Measurements from ENCODE around the gene AKAP13. TPM values are rescaled to one million over a fixed set of nuclear protein-coding genes. Genes with fewer than 3 reads are reported as not detected.
A peak's percentile ranks its signal among the peaks of the same experiment; 100 is the strongest.

The AKAP13 gene
- polyA plus RNA-seq, 2 donors, result 27.6 to 35.7 TPM

DNA sequence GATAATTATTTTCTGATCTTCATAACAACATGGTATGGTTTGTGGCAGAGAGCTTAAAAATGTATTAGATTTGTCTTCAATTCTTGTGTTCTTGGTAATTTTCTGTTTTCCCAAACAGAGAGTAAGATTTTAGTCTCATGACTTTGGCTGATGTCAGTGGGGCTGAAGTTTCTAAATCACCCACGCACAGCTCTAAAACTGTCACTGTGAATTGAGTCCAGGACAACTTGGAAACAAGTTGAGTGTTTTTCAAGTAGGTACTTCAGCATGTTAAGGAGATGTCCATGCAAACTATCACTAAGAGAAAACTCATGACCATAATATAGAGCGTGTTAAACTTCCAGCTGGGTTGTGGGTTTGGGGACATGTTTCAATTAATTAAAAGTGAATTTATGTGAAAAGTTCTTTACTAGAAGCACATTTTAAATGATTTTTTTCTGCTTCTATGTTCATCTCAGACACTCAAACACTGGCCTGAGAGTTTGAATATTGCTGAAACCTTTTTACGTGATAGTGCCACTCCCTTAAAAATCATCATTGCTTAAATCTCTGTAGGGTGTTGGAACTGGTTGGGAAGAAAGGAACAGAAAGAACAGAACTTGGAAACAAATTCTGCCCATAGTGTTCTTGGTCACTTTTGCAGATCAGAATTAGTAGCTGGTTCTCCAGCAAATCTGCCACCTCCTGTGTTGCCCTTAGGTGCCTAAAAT is 324.5 kb downstream of the AKAP13 start:
- Histone ChIP-seq H3K27ac (ENCODE audit: low read depth in 2 of 2, low read length in 1 of 2) (no peak overlapping the region), H3K4me1 (ENCODE audit: control insufficient read depth in 2 of 2, insufficient read depth in 2 of 2, low read length in 1 of 2) (peaks cover 0 to 4% of the 10 kb centered on the region in 2 donors), H3K9me3 (ENCODE audit: control insufficient read depth in 2 of 2, insufficient read depth in 1 of 2, low read depth in 1 of 2, low read length in 1 of 2) (no peaks in the 10 kb centered on the region), H3K36me3 (ENCODE audit: control insufficient read depth in 2 of 2, insufficient read depth in 2 of 2, low read length in 1 of 2) (peaks cover 0 to 4% of the 10 kb centered on the region in 2 donors), H3K27me3 (ENCODE audit: control insufficient read depth in 1 of 2, insufficient read depth in 2 of 2, low read length in 2 of 2) (no peaks in the 10 kb centered on the region), H3K4me3 (ENCODE audit: low read depth in 1 of 2, low read length in 2 of 2) (no peak overlapping the region)
- 68 to 76% methylated on average over 3 of the region's 3 CpGs for WGBS, 2 donors

DNA sequence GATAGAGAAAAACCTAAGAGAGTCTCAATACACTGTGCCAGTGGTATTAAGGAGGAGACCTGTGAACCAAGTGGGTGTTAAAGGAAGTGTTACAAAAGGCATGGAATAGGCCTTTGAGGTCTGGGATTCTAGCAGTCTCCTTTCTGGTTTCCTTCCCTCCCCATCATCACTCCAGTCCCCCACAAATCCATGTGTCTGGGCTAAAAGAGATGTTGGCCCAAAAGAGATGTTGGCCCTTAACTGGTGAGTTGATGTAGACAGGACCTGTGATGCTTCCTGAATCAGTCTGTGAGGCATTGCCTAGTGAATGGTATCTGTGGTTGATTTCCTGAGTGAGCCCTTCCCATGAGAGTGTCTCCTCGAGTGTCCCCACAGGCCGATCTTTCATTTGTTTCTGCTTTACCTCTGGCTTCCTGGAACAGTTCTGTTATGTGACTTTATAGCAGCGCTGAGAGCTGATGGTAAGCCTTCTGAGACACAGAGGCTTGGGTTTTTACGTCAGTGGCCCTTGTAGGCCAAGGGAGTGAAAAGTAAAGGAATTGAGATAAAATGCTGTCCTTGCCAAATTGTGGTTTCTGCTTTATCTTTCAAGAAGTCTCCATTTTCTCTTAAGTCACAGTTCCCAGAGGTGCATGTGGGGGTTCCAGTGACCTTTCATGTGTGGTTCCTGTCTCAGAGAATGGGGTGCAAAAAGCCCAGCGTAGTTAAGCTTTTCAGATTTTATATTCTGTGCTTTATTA is 326.5 kb downstream of the AKAP13 start:
- WGBS, 2 donors, result 48 to 58% methylated on average over 5 of the region's 5 CpGs
- H3K27ac ChIP-seq (ENCODE audit: low read depth in 2 of 2, low read length in 1 of 2), result peak overlapping the region; percentile 78 to 84
- no peaks in the 10 kb centered on the region for H3K27me3 ChIP-seq (ENCODE audit: control insufficient read depth in 1 of 2, insufficient read depth in 2 of 2, low read length in 2 of 2)
- H3K4me1 ChIP-seq (ENCODE audit: control insufficient read depth in 2 of 2, insufficient read depth in 2 of 2, low read length in 1 of 2), result peaks cover 0 to 4% of the 10 kb centered on the region in 2 donors
- H3K9me3 ChIP-seq (ENCODE audit: control insufficient read depth in 2 of 2, insufficient read depth in 1 of 2, low read depth in 1 of 2, low read length in 1 of 2), result no peaks in the 10 kb centered on the region
- H3K36me3 ChIP-seq (ENCODE audit: control insufficient read depth in 2 of 2, insufficient read depth in 2 of 2, low read length in 1 of 2), result peaks cover 3 to 8% of the 10 kb centered on the region in 2 donors
- H3K4me3 ChIP-seq (ENCODE audit: low read depth in 1 of 2, low read length in 2 of 2), result no peak overlapping the region

GRCh38 chr15:85707519-85708338 is 327.3 kb downstream of the AKAP13 start:
- Histone ChIP-seq H3K9me3 (ENCODE audit: control insufficient read depth in 2 of 2, insufficient read depth in 1 of 2, low read depth in 1 of 2, low read length in 1 of 2) (no peaks in the 10 kb centered on the region), H3K27ac (ENCODE audit: low read depth in 2 of 2, low read length in 1 of 2) (peak overlapping the region; percentile 78 to 84), H3K4me1 (ENCODE audit: control insufficient read depth in 2 of 2, insufficient read depth in 2 of 2, low read length in 1 of 2) (peaks cover 0 to 2% of the 10 kb centered on the region in 2 donors), H3K27me3 (ENCODE audit: control insufficient read depth in 1 of 2, insufficient read depth in 2 of 2, low read length in 2 of 2) (no peaks in the 10 kb centered on the region), H3K36me3 (ENCODE audit: control insufficient read depth in 2 of 2, insufficient read depth in 2 of 2, low read length in 1 of 2) (peaks cover 3 to 8% of the 10 kb centered on the region in 2 donors), H3K4me3 (ENCODE audit: low read depth in 1 of 2, low read length in 2 of 2) (no peak overlapping the region)
- WGBS, 2 donors, result 34 to 49% methylated on average over 8 of the region's 8 CpGs

DNA sequence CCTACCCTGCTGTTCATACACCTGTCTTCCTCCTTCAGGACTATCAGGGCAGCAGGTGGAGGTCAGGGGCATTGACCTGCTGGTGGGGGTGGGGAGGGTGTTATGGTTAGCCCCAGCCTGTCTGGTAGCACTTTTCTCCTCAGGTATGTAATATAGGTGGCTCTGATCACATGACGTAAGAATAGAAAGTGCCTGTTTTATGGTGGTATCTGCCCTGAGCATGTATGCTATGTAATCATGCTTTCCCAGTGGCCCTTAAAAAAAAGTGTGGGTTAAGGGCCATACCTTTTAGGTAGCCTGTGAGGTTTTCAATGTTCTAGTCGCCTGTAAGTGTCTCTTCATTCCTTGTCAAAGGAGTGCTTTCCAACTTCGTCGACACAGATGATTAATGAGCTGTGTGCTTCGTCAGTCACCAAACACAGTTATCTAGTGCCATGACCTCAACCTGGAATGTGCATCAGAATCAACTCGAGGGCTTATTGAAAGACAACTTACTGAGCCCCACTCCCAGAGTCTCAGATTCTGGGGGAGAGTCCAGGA is 328.1 kb downstream of the AKAP13 start:
- H3K4me3 ChIP-seq (ENCODE audit: low read depth in 1 of 2, low read length in 2 of 2), result no peak overlapping the region
- 53 to 73% methylated on average over 6 of the region's 6 CpGs for WGBS, 2 donors
- peaks cover 3 to 8% of the 10 kb centered on the region in 2 donors for H3K36me3 ChIP-seq (ENCODE audit: control insufficient read depth in 2 of 2, insufficient read depth in 2 of 2, low read length in 1 of 2)
- peak overlapping the region; percentile 18 to 32 for H3K27ac ChIP-seq (ENCODE audit: low read depth in 2 of 2, low read length in 1 of 2)
- H3K27me3 ChIP-seq (ENCODE audit: control insufficient read depth in 1 of 2, insufficient read depth in 2 of 2, low read length in 2 of 2), result no peaks in the 10 kb centered on the region
- H3K9me3 ChIP-seq (ENCODE audit: control insufficient read depth in 2 of 2, insufficient read depth in 1 of 2, low read depth in 1 of 2, low read length in 1 of 2), result no peaks in the 10 kb centered on the region
- H3K4me1 ChIP-seq (ENCODE audit: control insufficient read depth in 2 of 2, insufficient read depth in 2 of 2, low read length in 1 of 2), result peaks cover 0 to 2% of the 10 kb centered on the region in 2 donors

DNA sequence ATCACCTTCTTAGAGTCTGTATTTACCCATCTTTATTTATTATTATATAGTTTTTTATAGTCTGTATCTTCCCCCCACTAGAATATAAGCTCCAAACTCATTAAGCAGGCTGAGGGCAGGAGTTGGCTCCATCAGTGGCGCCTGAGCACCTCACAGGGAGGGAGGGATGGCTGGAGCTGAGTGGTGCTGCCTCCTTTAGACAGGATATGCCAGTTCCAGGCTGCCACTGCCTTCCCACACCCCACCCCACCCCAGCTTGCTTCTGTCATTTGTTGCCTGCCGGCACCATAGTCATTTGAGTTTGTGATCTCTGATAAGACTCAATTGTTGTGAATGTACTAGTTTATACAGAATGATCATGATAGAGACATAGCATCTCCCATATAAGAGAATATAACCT is 328.8 kb downstream of the AKAP13 start:
- peaks cover 3 to 8% of the 10 kb centered on the region in 2 donors for H3K36me3 ChIP-seq (ENCODE audit: control insufficient read depth in 2 of 2, insufficient read depth in 2 of 2, low read length in 1 of 2)
- WGBS, 2 donors, result 91 to 95% methylated on average over 2 of the region's 2 CpGs

DNA sequence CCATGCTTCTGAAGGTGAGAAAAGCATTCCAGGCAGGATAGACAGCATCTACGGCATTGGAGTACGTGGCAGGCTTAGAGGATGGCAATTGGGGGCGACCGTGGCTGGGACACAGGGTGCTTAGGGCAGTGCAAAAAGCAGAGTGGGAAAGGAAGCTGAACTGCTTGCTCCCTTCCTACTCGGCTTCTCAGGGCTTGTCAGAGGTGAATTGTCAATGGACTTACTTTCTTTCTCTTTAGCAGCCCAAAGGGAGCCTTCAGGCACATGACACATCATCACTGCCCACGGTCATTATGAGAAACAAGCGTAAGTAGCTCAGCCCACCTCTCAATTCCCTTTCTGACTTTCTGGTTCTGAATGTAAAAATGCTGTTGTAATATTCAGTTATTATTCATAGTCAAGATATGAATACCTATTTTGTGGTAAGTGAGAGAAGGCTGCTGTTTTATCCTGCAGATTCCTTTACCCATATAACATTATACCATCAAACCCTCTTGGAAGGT is 330.0 kb downstream of the AKAP13 start:
- Histone ChIP-seq H3K9me3 (ENCODE audit: control insufficient read depth in 2 of 2, insufficient read depth in 1 of 2, low read depth in 1 of 2, low read length in 1 of 2) (no peaks in the 10 kb centered on the region), H3K4me3 (ENCODE audit: low read depth in 1 of 2, low read length in 2 of 2) (no peak overlapping the region), H3K36me3 (ENCODE audit: control insufficient read depth in 2 of 2, insufficient read depth in 2 of 2, low read length in 1 of 2) (peaks cover 3 to 8% of the 10 kb centered on the region in 2 donors), H3K27me3 (ENCODE audit: control insufficient read depth in 1 of 2, insufficient read depth in 2 of 2, low read length in 2 of 2) (no peaks in the 10 kb centered on the region), H3K4me1 (ENCODE audit: control insufficient read depth in 2 of 2, insufficient read depth in 2 of 2, low read length in 1 of 2) (peaks cover 0 to 2% of the 10 kb centered on the region in 2 donors), H3K27ac (ENCODE audit: low read depth in 2 of 2, low read length in 1 of 2) (no peak overlapping the region)
- 90 to 91% methylated on average over 7 of the region's 7 CpGs for WGBS, 2 donors

More for the DNA sequence above, 328.8 kb downstream of the AKAP13 start:
- H3K4me1 ChIP-seq (ENCODE audit: control insufficient read depth in 2 of 2, insufficient read depth in 2 of 2, low read length in 1 of 2), result peaks cover 0 to 2% of the 10 kb centered on the region in 2 donors
- H3K27ac ChIP-seq (ENCODE audit: low read depth in 2 of 2, low read length in 1 of 2), result no peak overlapping the region
- H3K9me3 ChIP-seq (ENCODE audit: control insufficient read depth in 2 of 2, insufficient read depth in 1 of 2, low read depth in 1 of 2, low read length in 1 of 2), result no peaks in the 10 kb centered on the region
- no peaks in the 10 kb centered on the region for H3K27me3 ChIP-seq (ENCODE audit: control insufficient read depth in 1 of 2, insufficient read depth in 2 of 2, low read length in 2 of 2)
- no peak overlapping the region for H3K4me3 ChIP-seq (ENCODE audit: low read depth in 1 of 2, low read length in 2 of 2)

DNA sequence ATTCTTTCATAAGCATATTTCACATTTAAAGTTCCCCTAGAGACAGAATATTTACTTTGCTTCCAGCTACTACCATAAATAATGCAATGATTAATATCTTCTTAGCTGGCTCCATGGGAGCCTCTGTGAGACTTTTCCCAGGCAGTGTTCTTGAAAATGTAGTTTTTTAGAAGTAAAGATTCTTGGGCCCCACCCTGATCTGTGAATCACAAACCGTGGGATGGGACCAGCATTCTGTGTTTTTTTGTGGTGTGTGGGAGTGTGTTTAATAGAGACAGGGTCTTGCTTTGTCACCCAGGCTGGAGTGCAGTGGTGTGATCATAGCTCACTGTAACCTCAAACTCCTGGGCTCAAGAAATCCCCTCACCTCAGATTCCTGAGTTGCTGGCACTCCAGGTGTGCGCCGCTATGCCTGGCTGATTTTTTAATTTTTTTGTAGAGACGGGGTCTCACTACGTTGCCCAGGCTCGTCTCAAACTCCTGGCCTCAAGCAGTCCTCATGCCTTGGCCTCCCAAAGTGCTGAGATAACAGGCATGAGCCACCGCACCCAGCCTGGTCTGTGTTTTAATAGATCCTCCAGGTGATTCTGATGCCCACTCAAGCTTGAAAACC is 331.3 kb downstream of the AKAP13 start:
- H3K27me3 ChIP-seq (ENCODE audit: control insufficient read depth in 1 of 2, insufficient read depth in 2 of 2, low read length in 2 of 2), result no peaks in the 10 kb centered on the region
- peaks cover 3 to 9% of the 10 kb centered on the region in 2 donors for H3K36me3 ChIP-seq (ENCODE audit: control insufficient read depth in 2 of 2, insufficient read depth in 2 of 2, low read length in 1 of 2)
- H3K4me1 ChIP-seq (ENCODE audit: control insufficient read depth in 2 of 2, insufficient read depth in 2 of 2, low read length in 1 of 2), result peaks cover 0 to 2% of the 10 kb centered on the region in 2 donors
- no peak overlapping the region for H3K27ac ChIP-seq (ENCODE audit: low read depth in 2 of 2, low read length in 1 of 2)
- H3K4me3 ChIP-seq (ENCODE audit: low read depth in 1 of 2, low read length in 2 of 2), result no peak overlapping the region
- 84 to 89% methylated on average over 7 of the region's 7 CpGs for WGBS, 2 donors
- no peaks in the 10 kb centered on the region for H3K9me3 ChIP-seq (ENCODE audit: control insufficient read depth in 2 of 2, insufficient read depth in 1 of 2, low read depth in 1 of 2, low read length in 1 of 2)

DNA sequence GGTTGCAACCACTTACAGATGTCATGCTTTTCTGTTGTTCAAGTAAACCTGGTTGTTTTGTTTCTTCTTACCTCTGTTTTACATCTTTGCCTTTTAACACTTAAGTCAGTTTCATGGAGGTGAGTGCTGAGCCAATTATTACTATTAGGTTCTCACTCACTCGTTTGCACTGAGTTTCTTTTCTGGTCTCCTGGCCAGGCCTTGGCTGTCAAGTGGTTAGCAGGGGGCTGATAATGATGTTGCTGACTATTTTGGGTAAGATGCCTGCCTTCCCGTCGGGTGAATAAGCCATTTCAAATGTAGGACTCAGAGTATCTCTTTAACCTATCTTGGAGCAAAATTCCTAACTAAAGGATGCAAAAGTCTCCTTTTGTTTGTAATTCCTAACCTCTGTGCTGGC is 335.9 kb downstream of the AKAP13 start:
- 71 to 80% methylated on average over 3 of the region's 3 CpGs for WGBS, 2 donors
- no peak overlapping the region for H3K27ac ChIP-seq (ENCODE audit: low read depth in 2 of 2, low read length in 1 of 2)

GRCh38 chr15:85717212-85717611 is 336.8 kb downstream of the AKAP13 start:
- Histone ChIP-seq H3K27ac (ENCODE audit: low read depth in 2 of 2, low read length in 1 of 2) (no peak overlapping the region), H3K36me3 (ENCODE audit: control insufficient read depth in 2 of 2, insufficient read depth in 2 of 2, low read length in 1 of 2) (peaks cover 0 to 14% of the 10 kb centered on the region in 2 donors)

More for the DNA sequence above, 335.9 kb downstream of the AKAP13 start:
- no peaks in the 10 kb centered on the region for H3K27me3 ChIP-seq (ENCODE audit: control insufficient read depth in 1 of 2, insufficient read depth in 2 of 2, low read length in 2 of 2)
- H3K4me1 ChIP-seq (ENCODE audit: control insufficient read depth in 2 of 2, insufficient read depth in 2 of 2, low read length in 1 of 2), result no peaks in the 10 kb centered on the region
- H3K36me3 ChIP-seq (ENCODE audit: control insufficient read depth in 2 of 2, insufficient read depth in 2 of 2, low read length in 1 of 2), result peaks cover 0 to 14% of the 10 kb centered on the region in 2 donors
- H3K4me3 ChIP-seq (ENCODE audit: low read depth in 1 of 2, low read length in 2 of 2), result no peak overlapping the region
- H3K9me3 ChIP-seq (ENCODE audit: control insufficient read depth in 2 of 2, insufficient read depth in 1 of 2, low read depth in 1 of 2, low read length in 1 of 2), result no peaks in the 10 kb centered on the region

More at GRCh38 chr15:85717212-85717611, 336.8 kb downstream of the AKAP13 start:
- H3K27me3 ChIP-seq (ENCODE audit: control insufficient read depth in 1 of 2, insufficient read depth in 2 of 2, low read length in 2 of 2), result no peaks in the 10 kb centered on the region
- H3K4me1 ChIP-seq (ENCODE audit: control insufficient read depth in 2 of 2, insufficient read depth in 2 of 2, low read length in 1 of 2), result no peaks in the 10 kb centered on the region
- no peaks in the 10 kb centered on the region for H3K9me3 ChIP-seq (ENCODE audit: control insufficient read depth in 2 of 2, insufficient read depth in 1 of 2, low read depth in 1 of 2, low read length in 1 of 2)
- WGBS, 2 donors, result 90 to 92% methylated on average over 2 of the region's 2 CpGs
- no peak overlapping the region for H3K4me3 ChIP-seq (ENCODE audit: low read depth in 1 of 2, low read length in 2 of 2)

All from esophagus (tissue), 2 donors.